ENCODE results near the gene COL6A3.

DNA sequence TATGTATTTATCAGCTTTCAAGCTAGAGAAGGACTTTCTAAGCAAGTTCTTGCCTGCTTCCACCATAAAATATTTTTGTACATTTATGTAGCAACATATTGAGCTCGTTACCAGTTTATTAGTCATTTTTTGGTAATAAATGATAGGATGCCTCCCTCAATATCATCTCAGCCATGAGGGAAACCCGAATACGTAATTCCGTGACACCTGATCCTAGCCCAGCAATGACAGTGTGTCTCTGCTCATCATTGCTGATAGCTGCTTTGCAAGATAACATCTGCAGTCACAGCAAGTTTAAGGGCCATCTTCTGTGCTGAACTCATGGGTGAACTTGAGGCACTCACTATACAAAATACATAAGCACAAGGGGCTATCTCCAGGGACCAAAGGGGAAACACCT is 62.2 kb downstream of the COL6A3 start:
- TF ChIP-seq, protein P1, sequence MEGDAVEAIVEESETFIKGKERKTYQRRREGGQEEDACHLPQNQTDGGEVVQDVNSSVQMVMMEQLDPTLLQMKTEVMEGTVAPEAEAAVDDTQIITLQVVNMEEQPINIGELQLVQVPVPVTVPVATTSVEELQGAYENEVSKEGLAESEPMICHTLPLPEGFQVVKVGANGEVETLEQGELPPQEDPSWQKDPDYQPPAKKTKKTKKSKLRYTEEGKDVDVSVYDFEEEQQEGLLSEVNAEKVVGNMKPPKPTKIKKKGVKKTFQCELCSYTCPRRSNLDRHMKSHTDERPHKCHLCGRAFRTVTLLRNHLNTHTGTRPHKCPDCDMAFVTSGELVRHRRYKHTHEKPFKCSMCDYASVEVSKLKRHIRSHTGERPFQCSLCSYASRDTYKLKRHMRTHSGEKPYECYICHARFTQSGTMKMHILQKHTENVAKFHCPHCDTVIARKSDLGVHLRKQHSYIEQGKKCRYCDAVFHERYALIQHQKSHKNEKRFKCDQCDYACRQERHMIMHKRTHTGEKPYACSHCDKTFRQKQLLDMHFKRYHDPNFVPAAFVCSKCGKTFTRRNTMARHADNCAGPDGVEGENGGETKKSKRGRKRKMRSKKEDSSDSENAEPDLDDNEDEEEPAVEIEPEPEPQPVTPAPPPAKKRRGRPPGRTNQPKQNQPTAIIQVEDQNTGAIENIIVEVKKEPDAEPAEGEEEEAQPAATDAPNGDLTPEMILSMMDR (IDR thresholded peaks at IDR 0.05 in 2 of 3, conservative IDR thresholded peaks at IDR 0.05 in 1 of 3; ENCODE audit: borderline replicate concordance in 1 of 3, insufficient read depth in 1 of 3, low read depth in 2 of 3, low read length in 2 of 3), result no peak
- no peak for TF ChIP-seq POLR2AphosphoS5 (IDR thresholded peaks at IDR 0.05; ENCODE audit: low read depth, low read length)
- TF ChIP-seq EGR1 (IDR thresholded peaks at IDR 0.05; ENCODE audit: low read depth), result no peak
- TF ChIP-seq SRF (IDR thresholded peaks at IDR 0.05; ENCODE audit: low read depth), result no peak
- no peak for TF ChIP-seq EZH2phosphoT487 (IDR thresholded peaks at IDR 0.05; ENCODE audit: borderline replicate concordance)
- no peak for TF ChIP-seq SP1 (IDR thresholded peaks at IDR 0.05; ENCODE audit: low read depth)
- no peak for TF ChIP-seq ZFX (IDR thresholded peaks at IDR 0.05)
- TF ChIP-seq POLR2A (IDR thresholded peaks at IDR 0.05; ENCODE audit: borderline replicate concordance, extremely low read depth, insufficient read depth, insufficient read length), result no peak
- TF ChIP-seq TCF7L2 (IDR thresholded peaks at IDR 0.05; ENCODE audit: borderline replicate concordance, extremely low read depth, insufficient read depth, insufficient read length), result no peak
